ENCODE measurements around the gene CTCF.

- TF ChIP-seq CTCF (IDR thresholded peaks at IDR 0.05 in 8 of 11, conservative IDR thresholded peaks at IDR 0.05 in 3 of 11): no peak
- no peak for TF ChIP-seq POLR2AphosphoS5 (IDR thresholded peaks at IDR 0.05)
- no peak for TF ChIP-seq POLR2A (IDR thresholded peaks at IDR 0.05)
Measured at GRCh38 chr16:67664871-67665270, 102.5 kb downstream of the CTCF start.

Data from spleen (tissue), 7 donors.